HG02852 (cell line): ENCODE data around the gene TAOK2.

Source experiments
- ATAC-seq: cut with Tn5 transposase; IDR thresholded peaks from one replicate; pipeline ENCODE4 v1.9.1; 2021; ENCODE audit warnings: mild to moderate bottlenecking, moderate library complexity; ENCODE audit not compliant: unreplicated experiment

TAOK2 gene

DNA sequence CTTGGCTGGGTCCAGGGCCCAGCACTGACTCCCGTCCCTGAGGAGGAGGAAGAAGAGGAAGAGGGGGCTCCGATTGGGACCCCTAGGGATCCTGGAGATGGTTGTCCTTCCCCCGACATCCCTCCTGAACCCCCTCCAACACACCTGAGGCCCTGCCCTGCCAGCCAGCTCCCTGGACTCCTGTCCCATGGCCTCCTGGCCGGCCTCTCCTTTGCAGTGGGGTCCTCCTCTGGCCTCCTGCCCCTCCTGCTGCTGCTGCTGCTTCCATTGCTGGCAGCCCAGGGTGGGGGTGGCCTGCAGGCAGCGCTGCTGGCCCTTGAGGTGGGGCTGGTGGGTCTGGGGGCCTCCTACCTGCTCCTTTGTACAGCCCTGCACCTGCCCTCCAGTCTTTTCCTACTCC is 13.3 kb downstream of the TAOK2 start:
- ATAC-seq, result no peak

DNA sequence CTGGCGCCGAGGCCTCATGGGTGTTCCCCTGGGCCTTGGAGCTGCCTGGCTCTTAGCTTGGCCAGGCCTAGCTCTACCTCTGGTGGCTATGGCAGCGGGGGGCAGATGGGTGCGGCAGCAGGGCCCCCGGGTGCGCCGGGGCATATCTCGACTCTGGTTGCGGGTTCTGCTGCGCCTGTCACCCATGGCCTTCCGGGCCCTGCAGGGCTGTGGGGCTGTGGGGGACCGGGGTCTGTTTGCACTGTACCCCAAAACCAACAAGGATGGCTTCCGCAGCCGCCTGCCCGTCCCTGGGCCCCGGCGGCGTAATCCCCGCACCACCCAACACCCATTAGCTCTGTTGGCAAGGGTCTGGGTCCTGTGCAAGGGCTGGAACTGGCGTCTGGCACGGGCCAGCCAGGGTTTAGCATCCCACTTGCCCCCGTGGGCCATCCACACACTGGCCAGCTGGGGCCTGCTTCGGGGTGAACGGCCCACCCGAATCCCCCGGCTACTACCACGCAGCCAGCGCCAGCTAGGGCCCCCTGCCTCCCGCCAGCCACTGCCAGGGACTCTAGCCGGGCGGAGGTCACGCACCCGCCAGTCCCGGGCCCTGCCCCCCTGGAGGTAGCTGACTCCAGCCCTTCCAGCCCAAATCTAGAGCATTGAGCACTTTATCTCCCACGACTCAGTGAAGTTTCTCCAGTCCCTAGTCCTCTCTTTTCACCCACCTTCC is 13.9 kb downstream of the TAOK2 start:
- ATAC-seq, result no peak

DNA sequence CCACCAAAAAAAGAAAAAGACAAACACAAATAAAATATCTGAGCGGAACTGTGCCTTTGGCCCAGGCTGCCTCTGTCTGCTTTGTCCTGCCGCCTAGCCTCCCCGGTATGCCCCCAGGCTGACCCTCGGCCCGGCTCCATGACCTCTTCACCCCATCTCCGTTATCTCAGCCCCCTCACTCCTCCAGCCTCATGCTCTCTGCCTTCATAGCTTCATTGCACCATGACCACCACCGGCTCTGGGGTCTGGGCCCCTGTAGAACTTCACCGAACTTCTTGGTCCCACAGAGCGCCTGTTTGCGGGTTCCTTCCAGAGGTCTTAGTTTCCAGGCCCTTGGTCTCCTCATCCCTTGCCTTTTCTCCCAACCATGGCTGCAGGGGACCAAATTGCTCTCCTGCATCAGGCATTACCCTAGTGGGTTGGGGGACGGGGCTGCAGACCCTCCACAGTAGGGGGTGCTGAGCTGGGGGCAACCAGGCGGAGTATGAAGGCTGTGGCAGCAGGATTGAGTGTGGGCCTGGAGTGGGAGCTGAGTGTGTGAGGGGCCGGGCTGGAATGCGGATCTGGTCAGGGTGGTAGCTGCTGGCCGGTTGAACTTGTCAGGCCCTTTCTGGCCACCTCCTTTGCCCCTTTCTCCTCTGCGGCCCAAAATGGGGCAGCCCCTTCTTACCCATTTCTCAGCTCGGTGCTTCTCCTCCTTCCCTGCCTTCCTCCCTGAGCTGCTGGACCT is 14.8 kb downstream of the TAOK2 start:
- ATAC-seq, result no peak

- no peak for ATAC-seq
Measured at GRCh38 chr16:29989111-29989858, 15.6 kb downstream of the TAOK2 start.

DNA sequence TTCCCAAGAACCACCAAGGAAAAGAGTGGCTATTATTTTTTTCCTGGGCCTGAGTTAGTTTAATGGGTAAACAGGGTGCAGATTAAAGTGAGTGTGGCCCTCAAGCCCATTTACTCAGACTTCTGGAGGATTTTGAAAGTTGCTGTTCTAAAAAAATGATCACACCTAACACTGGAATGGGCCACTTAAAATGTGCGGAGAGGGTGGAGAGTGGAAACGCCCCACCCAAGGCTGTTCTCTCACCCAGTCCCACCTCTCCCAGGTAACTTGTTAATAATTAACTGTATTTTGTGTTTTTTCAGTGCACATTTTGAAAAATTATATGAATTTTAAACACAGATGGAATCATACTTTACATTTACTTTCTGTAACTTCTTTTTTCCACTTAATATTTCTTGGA is 16.4 kb downstream of the TAOK2 start:
- no peak for ATAC-seq

DNA sequence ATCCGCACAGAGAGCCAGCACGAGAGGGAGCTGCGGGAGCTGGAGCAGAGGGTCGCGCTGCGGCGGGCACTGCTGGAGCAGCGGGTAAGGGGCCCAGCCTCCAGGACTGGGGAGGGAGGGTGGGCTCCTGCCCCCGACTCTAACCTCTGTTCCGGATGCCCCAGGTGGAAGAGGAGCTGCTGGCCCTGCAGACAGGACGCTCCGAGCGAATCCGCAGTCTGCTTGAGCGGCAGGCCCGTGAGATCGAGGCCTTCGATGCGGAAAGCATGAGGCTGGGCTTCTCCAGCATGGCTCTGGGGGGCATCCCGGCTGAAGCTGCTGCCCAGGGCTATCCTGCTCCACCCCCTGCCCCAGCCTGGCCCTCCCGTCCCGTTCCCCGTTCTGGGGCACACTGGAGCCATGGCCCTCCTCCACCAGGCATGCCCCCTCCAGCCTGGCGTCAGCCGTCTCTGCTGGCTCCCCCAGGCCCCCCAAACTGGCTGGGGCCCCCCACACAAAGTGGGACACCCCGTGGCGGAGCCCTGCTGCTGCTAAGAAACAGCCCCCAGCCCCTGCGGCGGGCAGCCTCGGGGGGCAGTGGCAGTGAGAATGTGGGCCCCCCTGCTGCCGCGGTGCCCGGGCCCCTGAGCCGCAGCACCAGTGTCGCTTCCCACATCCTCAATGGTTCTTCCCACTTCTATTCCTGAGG is 17.4 kb downstream of the TAOK2 start:
- ATAC-seq, result no peak

DNA sequence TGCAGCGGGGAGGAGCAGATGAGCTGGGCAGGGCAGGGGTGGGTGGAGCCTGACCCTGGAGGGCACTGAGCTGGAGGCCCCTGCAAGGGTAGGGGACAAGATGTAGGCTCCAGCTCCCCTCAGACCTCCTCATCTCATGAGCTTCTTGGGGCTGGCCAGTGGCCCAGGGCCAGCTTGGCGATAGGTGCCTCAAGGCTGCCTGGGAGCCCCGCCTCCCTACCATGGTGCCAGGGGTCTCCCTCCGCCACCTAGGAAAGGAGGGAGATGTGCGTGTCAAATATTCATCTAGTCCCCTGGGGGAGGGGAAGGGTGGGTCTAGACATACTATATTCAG is 17.9 kb downstream of the TAOK2 start:
- no peak for ATAC-seq

GRCh38 chr16:29992344-29992967 is 18.8 kb downstream of the TAOK2 start:
- no peak for ATAC-seq

GRCh38 chr16:29993191-29993902 is 19.7 kb downstream of the TAOK2 start:
- no peak for ATAC-seq

DNA sequence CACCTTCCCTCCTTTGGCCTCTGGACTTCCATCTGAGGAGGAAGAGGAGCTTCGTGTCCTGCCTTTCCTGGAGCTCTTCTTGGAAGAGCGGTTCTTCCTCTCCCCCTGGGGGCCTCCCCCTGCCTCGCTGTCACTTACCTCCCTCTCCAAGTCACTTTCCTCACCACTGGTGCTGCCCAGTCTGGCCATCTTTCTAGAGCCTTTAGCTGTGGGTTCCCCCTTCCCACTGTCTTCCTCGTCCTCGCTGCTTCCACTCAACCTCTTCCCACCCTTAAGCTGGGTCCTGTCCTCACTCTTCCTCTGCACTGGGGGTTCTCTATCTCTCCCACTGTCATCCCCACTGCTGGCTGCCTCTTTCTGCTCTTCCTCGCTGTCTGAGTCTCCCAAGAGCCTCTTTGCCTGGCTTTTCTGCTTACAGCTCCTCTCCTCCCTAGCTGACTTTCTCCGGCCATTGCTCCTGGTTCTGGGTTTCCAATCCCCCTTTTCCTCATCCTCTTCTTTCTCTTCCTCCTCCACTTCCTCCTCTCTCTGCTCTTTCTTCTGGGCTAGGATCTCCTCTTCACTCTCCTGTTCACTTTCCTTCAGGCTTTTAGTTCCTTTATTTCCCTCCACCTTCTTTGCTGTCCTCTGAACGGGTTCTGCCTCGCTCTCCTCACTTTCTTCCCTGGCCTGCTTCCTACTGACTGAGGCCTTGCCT is 20.4 kb downstream of the TAOK2 start:
- ATAC-seq, result no peak

DNA sequence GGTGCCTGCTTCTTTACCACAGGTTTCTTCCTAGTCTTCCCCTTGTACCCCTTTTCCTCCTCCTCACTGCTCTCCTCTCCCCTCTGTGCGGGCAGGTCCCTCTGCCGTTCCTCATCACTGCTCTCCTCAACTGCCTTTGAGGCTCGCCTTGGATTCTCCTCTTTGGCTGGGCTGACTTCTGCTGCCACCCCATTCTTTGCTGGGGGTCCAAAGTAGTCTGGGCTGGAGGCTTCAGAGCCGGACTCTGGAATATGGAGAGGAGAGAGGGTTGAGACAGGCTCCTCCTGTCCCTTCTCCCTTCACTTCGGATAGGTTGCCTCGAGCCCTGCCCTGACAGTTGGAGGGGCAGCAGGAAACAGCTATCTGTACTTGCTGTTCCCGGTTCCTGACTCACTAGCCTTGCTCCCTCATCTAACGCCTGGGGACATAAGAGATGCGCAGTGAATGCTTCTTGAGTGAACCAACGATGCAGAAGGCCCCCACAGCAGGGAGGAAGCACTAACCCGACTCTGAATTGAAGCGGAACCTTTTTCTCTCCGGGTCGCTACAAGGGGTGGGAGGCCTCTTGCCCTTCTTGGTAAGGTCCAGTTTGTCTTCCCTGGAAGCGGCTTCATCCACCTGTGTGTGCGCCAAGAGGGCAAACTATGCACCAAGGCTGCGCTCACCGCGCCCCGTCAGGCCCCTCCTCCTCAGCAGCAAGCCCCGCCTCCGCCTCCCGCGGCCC is 21.1 kb downstream of the TAOK2 start:
- no peak for ATAC-seq

DNA sequence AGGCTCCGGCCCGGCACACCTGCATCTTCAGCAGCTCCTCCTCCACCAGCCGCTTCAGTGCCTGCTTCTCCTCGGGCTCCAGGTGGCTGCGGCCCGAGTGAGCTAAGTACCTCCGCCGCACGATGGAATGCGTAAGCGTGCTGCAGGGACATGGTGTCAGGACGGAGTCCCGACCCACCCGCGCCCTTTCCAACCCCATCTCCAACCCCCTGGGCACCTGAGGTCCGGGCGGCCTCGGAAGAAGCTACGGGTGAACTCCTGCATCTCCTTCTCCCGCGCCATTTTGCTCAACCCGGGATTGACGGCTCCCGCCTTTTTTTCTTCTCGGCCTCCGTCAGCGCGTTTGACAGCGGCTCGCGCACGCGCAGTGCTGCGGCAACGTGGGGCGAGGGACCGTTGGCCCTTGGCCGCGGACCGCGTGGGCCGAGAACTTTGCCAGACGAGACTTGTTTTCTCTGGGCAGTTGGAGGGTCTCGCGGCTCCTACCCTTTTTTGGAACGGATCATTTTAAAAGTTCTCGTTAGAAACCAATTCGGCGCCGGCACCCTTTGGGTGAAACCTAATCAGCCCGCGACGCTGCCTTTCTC is 21.7 kb downstream of the TAOK2 start, which contains the start of gene HIRIP3:
TSS of gene HIRIP3 (minus strand) at position 294 of the 587 bp plus-strand sequence. CDS start at position 282, 12 bp downstream.
- ATAC-seq, result peak; percentile 39

- peak; percentile 92 for ATAC-seq
Measured at GRCh38 chr16:29995911-29996765, 22.5 kb downstream of the TAOK2 start, which contains the start of gene INO80E. TSS of gene INO80E (plus strand) at chr16:29996241. CDS start at chr16:29996311, 70 bp downstream.

DNA sequence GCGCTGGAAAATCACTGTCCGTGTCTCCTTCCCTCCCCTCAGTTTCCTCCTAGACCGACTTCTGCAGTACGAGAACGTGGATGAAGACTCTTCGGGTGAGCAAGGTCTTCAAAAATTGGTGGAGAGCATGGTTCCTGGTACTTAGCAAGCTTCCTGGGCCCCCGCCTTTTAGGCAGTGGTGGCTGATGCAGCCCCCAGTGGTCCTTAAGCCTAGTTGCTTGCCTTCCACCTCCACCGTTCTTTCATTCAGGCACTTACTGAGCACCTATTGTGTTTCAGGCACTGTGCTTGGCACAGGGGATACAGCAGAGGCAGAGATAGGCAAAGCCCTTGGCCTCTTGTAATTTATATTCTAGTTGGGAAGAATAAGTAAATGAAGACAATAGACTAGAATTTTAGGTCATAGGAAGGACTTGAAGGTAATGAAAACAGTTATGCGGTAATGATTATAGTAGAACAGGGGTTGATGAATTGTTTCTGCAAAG is 23.1 kb downstream of the TAOK2 start:
- ATAC-seq, result no peak

DNA sequence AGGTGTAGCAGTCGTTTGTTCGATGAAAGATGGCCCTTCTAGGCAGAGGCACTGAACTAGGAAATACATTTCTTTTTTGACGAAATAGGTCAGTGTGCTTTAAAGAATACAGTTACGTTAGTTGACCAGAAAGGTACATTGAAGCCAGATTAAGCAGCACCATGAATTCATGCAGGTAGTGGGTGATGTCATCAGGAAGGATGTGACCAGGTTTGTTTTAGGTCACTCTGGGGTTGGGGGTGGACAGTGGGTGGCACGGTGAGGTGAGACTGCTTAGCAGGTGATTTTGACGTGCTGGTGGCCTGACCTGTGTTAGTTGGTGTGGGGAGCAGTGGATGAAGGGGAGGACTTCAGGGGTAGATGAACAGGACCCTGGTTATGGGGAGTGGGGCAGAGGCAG is 25.9 kb downstream of the TAOK2 start:
- no peak for ATAC-seq

DNA sequence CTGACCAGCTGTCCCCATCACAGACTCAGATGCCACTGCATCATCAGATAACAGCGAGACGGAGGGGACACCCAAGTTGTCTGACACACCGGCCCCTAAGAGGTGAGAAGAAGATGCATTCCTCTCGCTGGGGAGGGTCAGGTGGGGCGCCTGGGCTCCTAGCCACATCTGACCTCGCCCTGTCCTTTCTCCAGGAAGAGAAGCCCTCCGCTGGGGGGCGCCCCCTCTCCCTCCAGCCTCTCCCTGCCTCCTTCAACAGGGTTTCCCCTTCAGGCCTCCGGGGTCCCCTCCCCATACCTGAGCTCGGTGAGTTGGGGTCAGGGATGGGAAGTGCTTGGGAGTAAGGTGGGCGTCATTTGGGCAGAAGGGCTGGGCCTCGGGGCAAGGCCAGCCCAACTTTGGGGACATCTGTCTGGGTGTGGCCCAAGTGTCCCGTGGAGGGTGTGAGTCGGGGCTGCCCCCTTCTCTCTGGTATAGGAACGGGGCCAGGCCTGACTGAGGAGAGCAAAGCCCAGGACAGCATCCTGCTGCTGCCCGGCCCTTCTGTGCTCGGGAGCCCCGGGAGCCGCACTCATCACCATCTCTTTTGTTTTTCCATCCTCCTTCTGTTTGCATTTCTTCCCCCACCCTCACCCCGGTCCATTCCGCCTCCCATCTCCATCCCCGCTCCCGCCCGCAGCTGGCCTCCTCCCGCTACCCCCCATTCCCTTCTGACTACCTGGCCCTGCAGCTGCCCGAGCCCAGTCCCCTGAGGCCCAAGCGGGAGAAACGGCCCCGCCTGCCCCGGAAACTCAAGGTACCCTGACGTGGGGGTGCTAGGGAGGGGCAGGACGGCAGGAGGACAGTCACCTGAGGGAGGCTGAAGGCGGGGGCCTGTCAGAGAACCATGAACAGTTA is 27.3 kb downstream of the TAOK2 start:
- no peak for ATAC-seq
